Spleen (tissue), 7 donors: ENCODE results near the gene RIMBP2.

Experiments
- CTCF ChIP-seq, 11 experiments: fragments of 200-600 bp in 7 of 11; fragments of 450-650 bp in 4 of 11; sonication (generic) in 4 of 11; IDR thresholded peaks in 8 of 11; conservative IDR thresholded peaks in 3 of 11; 1 replicate in 7 of 11; 2 replicates in 4 of 11; pipeline versions ENCODE4 v1.4.0 to v1.8.0; 2016 to 2021; ENCODE audit warnings: antibody characterized with exemption in 11 of 11, inconsistent platforms in 4 of 11, mild to moderate bottlenecking in 1 of 11
- POLR2A ChIP-seq, 3 donors: fragments of 450-650 bp; IDR thresholded peaks; one replicate each; pipeline ENCODE4 v1.5.1; 2017; ENCODE audit warnings: antibody characterized with exemption in 3 of 3, mild to moderate bottlenecking in 1 of 3
- POLR2AphosphoS5 ChIP-seq, 3 donors: sonication (generic); formaldehyde crosslinking; IDR thresholded peaks; one replicate each; pipeline ENCODE4 v1.5.1; 2017; ENCODE audit warnings: antibody characterized with exemption in 3 of 3
- donor health status: DM: no; HTN: no; CAD: no; lungs with moderate emphysema.
- donor health status: DM: no; HTN: no; CAD: no.
- donor health status: DM: no; HTN: no; CAD: no.

GRCh38 chr12:130683811-130684210 lies 32.3 kb downstream of the RIMBP2 start:
- TF ChIP-seq CTCF (IDR thresholded peaks at IDR 0.05 in 8 of 11, conservative IDR thresholded peaks at IDR 0.05 in 3 of 11), result no peak
- no peak for TF ChIP-seq POLR2A (IDR thresholded peaks at IDR 0.05)
- no peak for TF ChIP-seq POLR2AphosphoS5 (IDR thresholded peaks at IDR 0.05)
